ENCODE results near the gene TNRC6B. TPM values are rescaled to one million over a fixed set of nuclear protein-coding genes. Genes with fewer than 3 reads are reported as not detected.
A peak's percentile ranks its signal among the peaks of the same experiment; 100 is the strongest.

The TNRC6B gene
- total and polyA plus RNA-seq, 2 of the 13 experiments (the other 11 are each of a cell fraction or from before 2014, with no cell fraction given) = 8.9 to 13.2 TPM

DNA sequence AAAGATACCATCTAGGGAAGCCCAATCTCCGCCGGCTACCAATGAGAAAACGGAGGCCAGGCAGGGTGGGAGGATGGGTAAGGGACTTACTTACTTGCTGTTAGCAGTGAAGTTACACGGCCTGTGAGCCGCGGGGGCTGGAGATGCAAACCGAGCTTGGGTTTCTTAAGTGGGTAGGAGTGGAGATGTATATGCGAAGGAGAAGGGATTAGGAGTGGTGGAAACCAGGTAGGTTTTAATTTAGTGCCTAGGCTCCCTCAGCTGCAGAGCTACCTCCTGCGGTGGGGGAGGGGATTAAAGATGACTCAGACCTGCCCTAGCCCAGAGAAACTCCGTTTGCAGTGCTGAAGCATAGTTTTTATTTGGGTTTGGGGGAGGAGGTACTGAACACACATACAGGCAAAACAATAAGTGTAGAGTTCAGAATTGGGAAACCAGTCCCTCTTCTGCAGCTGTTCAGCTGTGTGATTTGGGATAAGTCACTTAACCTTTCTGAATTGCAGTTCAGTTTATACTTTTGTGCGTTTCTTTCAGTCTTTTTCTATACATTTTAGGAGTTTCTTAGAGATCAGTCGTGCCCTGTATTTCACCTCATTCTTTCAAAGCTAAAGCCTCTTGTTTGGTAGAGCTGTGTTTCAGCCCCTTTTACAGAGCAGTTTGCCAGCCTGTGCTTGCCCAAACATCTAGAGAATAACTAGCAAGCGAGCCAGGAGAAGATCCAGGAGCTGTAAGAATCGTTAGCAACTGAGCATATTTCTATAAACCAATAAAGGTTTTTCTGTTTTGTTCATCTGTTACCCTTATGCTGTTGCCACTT lies 596 bp upstream of the TNRC6B start (continued):
- TF ChIP-seq ZNF75D (CRISPR knock-in tag; IDR thresholded peaks at IDR 0.05; ENCODE audit: borderline replicate concordance) (no peak), SP4 (CRISPR knock-in tag; IDR thresholded peaks at IDR 0.05) (0 out of 2 replicates have a peak, but pooled peaks have one; percentile 42), XRCC5 (optimal IDR thresholded peaks at IDR 0.05; ENCODE audit: low read length) (peak; percentile 12), ZNF547 (CRISPR knock-in tag; IDR thresholded peaks at IDR 0.05) (0 out of 2 replicates have a peak, but pooled peaks have one; percentile 33), CHD4 (IDR thresholded peaks at IDR 0.05; ENCODE audit: borderline replicate concordance, low read length) (0 out of 2 replicates have a peak, but pooled peaks have one; percentile 23), TOE1 (CRISPR knock-in tag; IDR thresholded peaks at IDR 0.05) (no peak; the same call in 1 of the 2 replicates), PCBP2 (optimal IDR thresholded peaks at IDR 0.05; ENCODE audit: low read depth, low read length, poor library complexity, severe bottlenecking) (no peak), MEF2D (CRISPR knock-in tag; IDR thresholded peaks at IDR 0.05) (0 out of 2 replicates have a peak, but pooled peaks have one; percentile 11), SOX6 (IDR thresholded peaks at IDR 0.05) (no peak), SOX6 (CRISPR knock-in tag; IDR thresholded peaks at IDR 0.05) (peak; percentile 33; the same call in 1 of the 2 replicates), TAF15 (IDR thresholded peaks at IDR 0.05; ENCODE audit: low read depth, low read length, poor library complexity, severe bottlenecking) (no peak)
- TF ChIP-seq, protein P1, sequence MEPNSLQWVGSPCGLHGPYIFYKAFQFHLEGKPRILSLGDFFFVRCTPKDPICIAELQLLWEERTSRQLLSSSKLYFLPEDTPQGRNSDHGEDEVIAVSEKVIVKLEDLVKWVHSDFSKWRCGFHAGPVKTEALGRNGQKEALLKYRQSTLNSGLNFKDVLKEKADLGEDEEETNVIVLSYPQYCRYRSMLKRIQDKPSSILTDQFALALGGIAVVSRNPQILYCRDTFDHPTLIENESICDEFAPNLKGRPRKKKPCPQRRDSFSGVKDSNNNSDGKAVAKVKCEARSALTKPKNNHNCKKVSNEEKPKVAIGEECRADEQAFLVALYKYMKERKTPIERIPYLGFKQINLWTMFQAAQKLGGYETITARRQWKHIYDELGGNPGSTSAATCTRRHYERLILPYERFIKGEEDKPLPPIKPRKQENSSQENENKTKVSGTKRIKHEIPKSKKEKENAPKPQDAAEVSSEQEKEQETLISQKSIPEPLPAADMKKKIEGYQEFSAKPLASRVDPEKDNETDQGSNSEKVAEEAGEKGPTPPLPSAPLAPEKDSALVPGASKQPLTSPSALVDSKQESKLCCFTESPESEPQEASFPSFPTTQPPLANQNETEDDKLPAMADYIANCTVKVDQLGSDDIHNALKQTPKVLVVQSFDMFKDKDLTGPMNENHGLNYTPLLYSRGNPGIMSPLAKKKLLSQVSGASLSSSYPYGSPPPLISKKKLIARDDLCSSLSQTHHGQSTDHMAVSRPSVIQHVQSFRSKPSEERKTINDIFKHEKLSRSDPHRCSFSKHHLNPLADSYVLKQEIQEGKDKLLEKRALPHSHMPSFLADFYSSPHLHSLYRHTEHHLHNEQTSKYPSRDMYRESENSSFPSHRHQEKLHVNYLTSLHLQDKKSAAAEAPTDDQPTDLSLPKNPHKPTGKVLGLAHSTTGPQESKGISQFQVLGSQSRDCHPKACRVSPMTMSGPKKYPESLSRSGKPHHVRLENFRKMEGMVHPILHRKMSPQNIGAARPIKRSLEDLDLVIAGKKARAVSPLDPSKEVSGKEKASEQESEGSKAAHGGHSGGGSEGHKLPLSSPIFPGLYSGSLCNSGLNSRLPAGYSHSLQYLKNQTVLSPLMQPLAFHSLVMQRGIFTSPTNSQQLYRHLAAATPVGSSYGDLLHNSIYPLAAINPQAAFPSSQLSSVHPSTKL (CRISPR knock-in tag; IDR thresholded peaks at IDR 0.05) = 0 out of 2 replicates have a peak, but pooled peaks have one; percentile 32
- TF ChIP-seq, protein P2, sequence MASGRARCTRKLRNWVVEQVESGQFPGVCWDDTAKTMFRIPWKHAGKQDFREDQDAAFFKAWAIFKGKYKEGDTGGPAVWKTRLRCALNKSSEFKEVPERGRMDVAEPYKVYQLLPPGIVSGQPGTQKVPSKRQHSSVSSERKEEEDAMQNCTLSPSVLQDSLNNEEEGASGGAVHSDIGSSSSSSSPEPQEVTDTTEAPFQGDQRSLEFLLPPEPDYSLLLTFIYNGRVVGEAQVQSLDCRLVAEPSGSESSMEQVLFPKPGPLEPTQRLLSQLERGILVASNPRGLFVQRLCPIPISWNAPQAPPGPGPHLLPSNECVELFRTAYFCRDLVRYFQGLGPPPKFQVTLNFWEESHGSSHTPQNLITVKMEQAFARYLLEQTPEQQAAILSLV (CRISPR knock-in tag; IDR thresholded peaks at IDR 0.05; ENCODE audit: borderline replicate concordance) = no peak
- TF ChIP-seq, protein P3, sequence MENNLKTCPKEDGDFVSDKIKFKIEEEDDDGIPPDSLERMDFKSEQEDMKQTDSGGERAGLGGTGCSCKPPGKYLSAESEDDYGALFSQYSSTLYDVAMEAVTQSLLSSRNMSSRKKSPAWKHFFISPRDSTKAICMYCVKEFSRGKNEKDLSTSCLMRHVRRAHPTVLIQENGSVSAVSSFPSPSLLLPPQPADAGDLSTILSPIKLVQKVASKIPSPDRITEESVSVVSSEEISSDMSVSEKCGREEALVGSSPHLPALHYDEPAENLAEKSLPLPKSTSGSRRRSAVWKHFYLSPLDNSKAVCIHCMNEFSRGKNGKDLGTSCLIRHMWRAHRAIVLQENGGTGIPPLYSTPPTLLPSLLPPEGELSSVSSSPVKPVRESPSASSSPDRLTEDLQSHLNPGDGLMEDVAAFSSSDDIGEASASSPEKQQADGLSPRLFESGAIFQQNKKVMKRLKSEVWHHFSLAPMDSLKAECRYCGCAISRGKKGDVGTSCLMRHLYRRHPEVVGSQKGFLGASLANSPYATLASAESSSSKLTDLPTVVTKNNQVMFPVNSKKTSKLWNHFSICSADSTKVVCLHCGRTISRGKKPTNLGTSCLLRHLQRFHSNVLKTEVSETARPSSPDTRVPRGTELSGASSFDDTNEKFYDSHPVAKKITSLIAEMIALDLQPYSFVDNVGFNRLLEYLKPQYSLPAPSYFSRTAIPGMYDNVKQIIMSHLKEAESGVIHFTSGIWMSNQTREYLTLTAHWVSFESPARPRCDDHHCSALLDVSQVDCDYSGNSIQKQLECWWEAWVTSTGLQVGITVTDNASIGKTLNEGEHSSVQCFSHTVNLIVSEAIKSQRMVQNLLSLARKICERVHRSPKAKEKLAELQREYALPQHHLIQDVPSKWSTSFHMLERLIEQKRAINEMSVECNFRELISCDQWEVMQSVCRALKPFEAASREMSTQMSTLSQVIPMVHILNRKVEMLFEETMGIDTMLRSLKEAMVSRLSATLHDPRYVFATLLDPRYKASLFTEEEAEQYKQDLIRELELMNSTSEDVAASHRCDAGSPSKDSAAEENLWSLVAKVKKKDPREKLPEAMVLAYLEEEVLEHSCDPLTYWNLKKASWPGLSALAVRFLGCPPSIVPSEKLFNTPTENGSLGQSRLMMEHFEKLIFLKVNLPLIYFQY (CRISPR knock-in tag; IDR thresholded peaks at IDR 0.05; ENCODE audit: borderline replicate concordance) = peak; percentile 38; the same call in 1 of the 2 replicates
- TF ChIP-seq, protein P4, sequence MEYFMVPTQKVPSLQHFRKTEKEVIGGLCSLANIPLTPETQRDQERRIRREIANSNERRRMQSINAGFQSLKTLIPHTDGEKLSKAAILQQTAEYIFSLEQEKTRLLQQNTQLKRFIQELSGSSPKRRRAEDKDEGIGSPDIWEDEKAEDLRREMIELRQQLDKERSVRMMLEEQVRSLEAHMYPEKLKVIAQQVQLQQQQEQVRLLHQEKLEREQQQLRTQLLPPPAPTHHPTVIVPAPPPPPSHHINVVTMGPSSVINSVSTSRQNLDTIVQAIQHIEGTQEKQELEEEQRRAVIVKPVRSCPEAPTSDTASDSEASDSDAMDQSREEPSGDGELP (IDR thresholded peaks at IDR 0.05; ENCODE audit: borderline replicate concordance, low read depth) = peak; percentile 14
